HG02970 (cell line): ENCODE measurements around the gene RESF1.

Source experiments
- ATAC-seq: cut with Tn5 transposase; IDR thresholded peaks from one replicate; pipeline ENCODE4 v1.9.1; 2021; ENCODE audit warnings: mild to moderate bottlenecking, moderate library complexity, moderate number of reproducible peaks; ENCODE audit not compliant: unreplicated experiment, low FRiP score

RESF1 gene

GRCh38 chr12:31959701-31960391, 631 bp downstream of the RESF1 start:
- ATAC-seq = peak; percentile 41

GRCh38 chr12:31961137-31961536, 1.9 kb downstream of the RESF1 start:
- no peak for ATAC-seq

- ATAC-seq = no peak
Observed at GRCh38 chr12:31962076-31962475, 2.9 kb downstream of the RESF1 start.

GRCh38 chr12:31964280-31964679, 5.1 kb downstream of the RESF1 start:
- no peak for ATAC-seq

GRCh38 chr12:31965090-31965489, 5.9 kb downstream of the RESF1 start:
- ATAC-seq = no peak

- no peak for ATAC-seq
Observed at GRCh38 chr12:31966558-31967205, 7.5 kb downstream of the RESF1 start.

GRCh38 chr12:31967539-31967938, 8.3 kb downstream of the RESF1 start:
- no peak for ATAC-seq

GRCh38 chr12:31970199-31970598, 11.0 kb downstream of the RESF1 start:
- no peak for ATAC-seq

- ATAC-seq = no peak
Observed at GRCh38 chr12:31973818-31974217, 14.6 kb downstream of the RESF1 start.

GRCh38 chr12:31974673-31975072, 15.5 kb downstream of the RESF1 start:
- no peak for ATAC-seq

- no peak for ATAC-seq
Observed at GRCh38 chr12:31984806-31985591, 25.8 kb downstream of the RESF1 start.

- no peak for ATAC-seq
Observed at GRCh38 chr12:31985832-31986231, 26.6 kb downstream of the RESF1 start.

- ATAC-seq = no peak
Observed at GRCh38 chr12:31989571-31990362, 30.6 kb downstream of the RESF1 start.

GRCh38 chr12:31991146-31991545, 31.9 kb downstream of the RESF1 start:
- ATAC-seq = no peak

- ATAC-seq = no peak
Observed at GRCh38 chr12:31991815-31992214, 32.6 kb downstream of the RESF1 start.

- ATAC-seq = no peak
Observed at GRCh38 chr12:31999692-32000091, 40.5 kb downstream of the RESF1 start.

- ATAC-seq = no peak
Observed at GRCh38 chr12:32000373-32001005, 41.3 kb downstream of the RESF1 start.

GRCh38 chr12:32002848-32003493, 43.8 kb downstream of the RESF1 start:
- ATAC-seq = no peak

GRCh38 chr12:32003654-32004053, 44.4 kb downstream of the RESF1 start:
- no peak for ATAC-seq
